HG03460 (cell line): Measurements from ENCODE around the gene DUSP14.
"Not testable (repeated sequence)": the region's sequence is repeated elsewhere in the genome, so short reads cannot be mapped to it uniquely, and the experiment has no call there.

ENCODE experiments used
- ATAC-seq: cut with Tn5 transposase; IDR thresholded peaks from one replicate; pipeline ENCODE4 v1.9.1; 2021; ENCODE audit not compliant: unreplicated experiment

The DUSP14 gene

DNA sequence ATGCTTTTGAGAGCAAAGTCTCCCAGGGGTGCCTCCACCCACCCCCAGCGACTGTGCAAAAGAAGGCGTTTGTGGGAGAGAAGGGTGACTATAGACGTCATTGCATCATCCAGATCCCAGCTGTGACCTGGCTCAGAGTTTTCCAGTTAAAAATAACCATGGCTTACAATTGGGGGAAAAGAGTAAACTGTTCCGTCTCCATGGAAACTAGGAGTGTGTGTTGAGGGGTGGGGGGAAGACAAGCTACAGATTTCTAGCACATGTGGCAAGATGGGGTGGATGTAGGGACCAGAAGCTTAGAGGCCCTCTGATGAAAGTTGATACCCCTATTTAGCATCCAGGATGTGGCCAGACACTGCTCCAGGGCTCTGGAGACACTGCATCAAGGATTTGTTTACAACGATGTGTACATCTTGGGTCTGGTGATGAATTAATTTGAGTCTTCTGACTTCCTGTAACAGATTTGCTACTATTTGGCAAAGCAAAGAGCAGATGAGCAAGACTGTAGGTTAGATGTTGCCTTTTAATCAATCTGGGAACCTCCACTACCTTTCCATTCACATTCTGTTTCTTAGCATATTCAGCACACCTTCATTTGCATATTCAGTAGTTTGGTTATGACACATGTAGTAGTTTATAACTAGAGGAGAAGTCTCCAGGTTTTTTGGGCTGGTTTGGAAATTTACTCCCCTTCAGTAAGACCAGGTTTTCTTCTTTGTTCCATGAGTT lies 6.2 kb upstream of the DUSP14 start:
- no peak for ATAC-seq

DNA sequence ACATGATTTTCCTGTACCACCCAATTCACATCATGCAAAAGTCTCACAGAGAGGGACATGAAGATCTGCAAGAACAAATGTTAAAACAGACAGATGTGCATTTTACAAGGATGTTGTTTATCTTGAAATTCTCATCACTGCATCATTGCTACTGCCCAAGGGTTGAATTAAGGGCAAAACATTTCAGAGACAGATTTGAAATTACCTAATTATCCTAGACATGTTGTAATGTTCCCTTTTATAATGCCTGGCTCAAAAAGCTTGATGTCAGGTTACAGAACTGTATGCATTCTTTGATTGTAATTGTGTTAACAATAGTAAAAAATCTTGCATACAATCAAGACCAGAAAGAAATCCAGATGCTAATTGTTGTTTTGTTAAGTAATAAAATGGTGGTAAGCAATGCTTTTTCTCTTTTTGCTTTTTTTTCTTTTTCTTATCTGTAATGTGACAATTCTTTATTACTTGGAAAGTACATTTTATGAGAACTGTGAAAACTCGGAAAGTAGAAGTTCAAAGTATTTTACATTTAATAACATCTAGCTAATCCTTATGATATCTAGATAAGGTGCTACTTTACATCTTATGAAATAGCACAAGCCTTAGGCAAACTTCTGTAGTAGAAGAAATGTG lies 3.6 kb upstream of the DUSP14 start:
- no peak for ATAC-seq

DNA sequence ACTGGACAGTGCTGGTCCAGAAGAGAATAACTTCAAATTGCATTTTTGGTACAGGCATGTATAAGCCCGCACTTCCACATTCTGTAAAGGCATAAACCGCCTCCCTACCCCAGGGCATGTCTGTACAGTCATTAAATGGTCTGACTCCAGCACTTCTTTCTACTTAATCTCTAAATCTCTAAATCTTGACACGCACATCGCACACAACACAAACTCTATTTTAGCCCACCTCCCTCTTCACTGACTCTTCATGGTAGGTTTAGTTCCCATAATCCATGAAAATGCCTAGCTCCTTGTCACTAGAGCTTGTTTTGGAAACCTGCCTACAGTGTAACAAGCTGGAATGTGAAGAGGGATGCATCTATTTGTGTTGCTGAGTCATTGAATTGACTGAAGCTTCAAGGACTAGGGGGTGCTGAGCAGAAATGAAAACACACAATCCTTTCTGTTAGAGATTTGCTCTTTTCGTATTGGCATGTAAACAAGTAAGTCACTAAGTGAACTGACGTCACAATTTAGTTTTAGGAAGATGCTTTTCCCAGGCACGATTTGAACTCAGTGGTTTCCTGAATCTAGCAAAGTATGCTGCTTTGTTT lies 1.6 kb upstream of the DUSP14 start:
- ATAC-seq: no peak

DNA sequence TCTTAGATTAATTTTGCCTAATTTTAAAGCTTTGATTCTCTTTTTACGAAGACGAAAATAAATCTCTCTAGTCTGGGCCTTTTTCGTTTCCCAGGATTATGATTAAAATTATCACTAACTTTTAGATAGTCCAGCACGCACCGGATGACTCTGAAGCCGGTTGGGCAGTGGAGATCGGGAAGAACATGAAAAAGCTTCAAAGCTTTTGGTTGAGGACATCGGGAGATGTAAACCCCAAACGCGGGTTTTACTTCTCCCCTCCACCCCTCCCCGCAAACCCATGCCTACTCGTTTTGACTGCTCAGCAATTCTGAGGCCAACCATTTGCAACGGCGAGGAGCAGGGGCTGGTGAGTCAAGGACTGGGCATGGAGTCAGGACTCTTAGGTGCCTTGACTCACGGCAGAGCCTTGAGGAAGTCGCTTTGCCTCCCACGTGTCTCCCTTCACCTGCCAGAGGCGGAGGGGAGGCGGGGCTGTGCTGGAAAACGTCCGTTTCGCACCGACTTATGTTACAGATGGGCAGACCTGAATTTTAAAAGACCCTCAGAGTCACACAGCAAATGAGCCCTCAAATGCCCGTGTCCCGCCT lies 989 bp upstream of the DUSP14 start:
- peak; percentile 30 for ATAC-seq

DNA sequence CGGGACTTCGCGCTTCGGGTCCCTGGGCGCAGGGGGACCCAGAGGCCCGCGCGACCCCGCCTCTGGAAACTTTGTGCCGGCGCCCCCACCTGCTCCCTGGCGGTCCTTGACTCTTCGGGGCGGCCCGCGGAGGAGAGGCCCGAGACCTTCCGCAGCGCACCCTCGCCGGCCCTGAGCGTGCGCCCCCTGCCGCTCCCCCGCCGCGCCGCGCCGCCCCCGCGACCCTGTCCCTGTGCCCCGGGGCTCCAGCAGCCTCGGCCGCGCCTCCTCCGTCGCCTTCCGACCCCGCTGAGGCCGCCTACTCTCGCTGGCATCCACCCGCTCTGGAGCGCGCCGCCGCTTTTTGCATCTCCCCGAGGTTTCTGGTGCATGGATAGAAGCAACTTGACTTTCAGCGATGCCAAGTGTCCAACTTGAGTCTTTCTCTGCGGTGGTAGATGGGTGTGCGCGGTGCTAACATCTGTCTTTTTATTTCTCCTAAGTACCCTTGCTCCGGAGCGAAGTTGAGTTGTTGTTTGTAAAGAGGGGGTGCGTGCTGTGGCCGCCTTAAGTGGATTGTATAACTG lies 414 bp downstream of the DUSP14 start:
- ATAC-seq: peak; percentile 44

DNA sequence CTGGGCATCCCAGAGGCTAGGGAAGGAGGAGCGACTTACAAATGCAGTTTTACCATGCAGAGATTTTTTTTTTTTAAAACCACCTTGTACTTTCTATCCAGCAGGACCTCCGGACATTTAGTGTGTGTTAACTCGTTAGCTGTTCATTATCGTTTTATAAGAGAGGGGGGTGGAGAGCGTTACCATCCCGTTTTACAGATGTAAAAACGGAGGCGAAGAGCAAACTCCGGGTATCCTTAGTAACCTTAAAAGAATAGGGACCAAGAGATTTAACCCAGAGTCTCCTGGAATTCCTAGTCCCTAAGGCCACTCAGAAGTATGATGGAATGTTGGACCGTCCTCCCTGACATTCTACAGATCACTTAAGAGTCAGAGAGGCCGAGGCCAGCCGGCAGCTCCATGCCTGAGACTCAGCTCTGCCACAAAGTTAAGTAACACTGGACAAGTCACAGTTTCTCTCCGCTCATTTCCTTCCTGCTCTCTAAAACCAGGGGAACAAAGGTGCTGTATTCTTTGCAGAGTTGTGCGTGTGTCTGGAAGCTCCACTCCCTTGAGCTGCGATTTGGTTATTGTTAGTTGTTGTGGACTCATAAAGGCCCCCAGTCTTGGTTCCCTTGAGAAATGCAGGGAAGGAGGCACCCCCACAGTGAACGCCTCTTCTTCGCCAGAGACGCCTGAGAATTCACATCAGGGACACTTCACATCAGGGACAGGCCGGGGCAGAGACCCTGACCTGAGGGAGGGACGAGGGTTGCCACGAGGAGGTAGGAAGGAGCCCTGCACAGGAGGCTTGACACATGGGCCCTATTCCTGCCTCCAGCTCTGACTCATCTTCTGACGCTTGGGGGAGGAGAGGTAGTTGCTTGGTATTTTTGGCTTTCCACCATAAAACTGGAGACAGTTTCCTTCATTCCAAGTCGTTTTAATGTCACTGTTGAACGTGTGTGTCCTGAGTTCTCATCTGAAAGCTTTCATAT lies 1.2 kb downstream of the DUSP14 start:
- ATAC-seq: no peak

DNA sequence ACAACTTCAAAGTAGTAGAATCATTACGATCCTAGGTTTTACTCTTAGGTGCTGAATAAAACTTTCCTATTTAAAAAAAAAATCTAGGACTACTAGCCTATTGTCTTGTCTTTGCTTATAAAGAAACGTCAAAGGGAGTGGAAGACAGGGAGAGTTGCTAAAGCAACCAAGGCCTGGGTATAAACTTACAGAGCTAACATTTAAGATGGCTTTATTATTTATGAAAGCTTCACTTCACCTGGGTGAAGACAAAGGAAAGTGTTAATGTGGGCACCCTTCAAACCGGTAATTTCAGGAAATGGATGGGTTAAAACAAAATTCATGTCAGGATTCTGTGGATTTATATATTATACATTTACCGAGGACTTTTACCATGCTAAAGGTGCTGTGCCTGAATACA lies 2.5 kb downstream of the DUSP14 start:
- no peak for ATAC-seq

DNA sequence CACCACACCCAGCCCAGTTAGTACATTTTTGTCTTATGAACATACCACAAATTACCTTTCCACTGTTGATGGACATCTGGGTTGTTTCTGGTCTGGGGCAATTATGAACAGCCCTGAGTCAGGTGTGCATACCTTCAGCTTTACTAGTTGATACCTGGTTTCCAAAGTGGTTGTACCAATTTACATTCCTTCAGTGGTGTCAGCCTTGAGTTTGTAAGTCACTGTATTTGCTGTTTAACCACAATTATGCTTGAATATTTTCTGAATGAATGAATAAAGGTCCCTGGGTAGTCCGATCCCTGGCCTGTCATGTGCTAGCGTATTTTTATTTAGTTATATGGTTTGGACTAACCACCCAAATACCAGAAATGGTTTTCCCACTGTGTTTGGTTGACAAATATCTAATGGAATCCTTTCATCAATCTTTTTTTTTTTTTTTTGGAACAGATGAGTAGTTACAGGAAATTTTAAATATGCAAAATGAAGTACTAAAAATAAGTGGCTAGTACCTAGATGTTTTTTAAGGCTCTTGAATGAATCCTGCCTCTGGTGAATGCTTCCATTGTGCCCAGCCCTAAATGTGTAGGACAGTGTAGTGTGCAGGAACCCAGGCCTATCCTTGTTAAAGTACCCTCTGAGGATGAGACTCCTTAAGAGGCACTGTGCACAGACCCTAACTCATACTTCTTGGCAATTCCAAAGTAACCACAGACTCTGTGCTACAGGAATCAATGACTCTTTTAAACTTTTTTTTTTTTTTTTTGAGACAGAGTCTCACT lies 3.7 kb downstream of the DUSP14 start:
- ATAC-seq: no peak

DNA sequence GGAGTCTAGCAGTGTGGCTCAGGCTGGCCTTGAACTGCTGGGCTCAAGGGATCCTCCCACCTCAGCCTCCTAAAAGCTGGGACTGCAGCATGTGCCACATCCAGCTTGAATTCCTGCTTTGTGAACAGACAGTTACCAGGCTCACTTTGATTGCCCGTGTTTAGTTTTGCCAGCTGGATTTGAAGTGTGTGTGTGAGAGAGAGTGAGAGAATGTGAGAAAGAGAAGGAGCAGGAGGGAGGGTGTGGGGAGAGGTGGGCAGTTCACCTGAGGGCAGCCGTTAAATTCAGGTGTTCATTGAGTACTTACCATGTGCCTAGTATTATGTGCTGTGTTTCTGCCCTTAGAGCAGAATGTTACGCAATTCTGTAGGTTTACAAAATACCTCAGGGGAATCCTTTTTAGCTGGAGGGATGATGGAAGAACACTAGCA lies 4.7 kb downstream of the DUSP14 start:
- no peak for ATAC-seq

DNA sequence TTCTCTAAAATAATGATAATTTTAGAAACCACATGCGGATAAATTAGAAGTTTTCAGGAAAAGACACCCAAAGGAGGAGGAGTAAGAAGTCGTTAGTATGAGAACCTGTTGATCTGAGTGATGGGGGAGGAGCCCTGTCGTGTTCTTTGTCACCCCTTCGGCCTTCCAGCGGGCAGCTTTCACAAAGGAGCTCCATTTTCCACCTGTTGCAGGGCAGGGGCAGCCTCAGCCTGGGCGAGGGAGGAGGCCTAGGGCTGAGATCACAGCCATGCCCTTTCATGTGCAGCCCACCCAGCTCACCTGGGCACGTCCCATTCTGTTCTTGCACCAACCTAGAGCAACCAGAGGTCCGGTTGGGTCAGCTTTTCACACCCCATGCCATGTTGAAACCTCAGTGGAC lies 5.3 kb downstream of the DUSP14 start:
- ATAC-seq: no peak

DNA sequence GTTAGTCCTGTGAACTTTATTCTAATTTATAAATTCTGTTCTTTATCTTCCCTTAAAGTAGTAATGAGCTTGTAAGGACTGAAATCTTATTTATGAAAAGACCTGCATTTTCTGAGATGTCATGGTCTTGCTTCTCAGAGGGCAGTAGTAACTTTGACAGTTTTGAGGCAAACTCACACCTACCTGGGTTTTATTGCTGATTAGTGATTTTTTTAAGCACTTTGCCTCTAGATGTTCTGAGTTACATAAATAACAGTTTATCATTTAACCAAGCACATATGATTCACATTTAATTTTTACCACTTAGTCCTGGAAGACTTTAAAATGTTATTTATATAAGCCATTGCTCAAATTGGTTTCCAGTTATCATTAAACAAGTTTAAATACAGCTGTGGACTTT lies 10.7 kb downstream of the DUSP14 start:
- ATAC-seq: no peak

DNA sequence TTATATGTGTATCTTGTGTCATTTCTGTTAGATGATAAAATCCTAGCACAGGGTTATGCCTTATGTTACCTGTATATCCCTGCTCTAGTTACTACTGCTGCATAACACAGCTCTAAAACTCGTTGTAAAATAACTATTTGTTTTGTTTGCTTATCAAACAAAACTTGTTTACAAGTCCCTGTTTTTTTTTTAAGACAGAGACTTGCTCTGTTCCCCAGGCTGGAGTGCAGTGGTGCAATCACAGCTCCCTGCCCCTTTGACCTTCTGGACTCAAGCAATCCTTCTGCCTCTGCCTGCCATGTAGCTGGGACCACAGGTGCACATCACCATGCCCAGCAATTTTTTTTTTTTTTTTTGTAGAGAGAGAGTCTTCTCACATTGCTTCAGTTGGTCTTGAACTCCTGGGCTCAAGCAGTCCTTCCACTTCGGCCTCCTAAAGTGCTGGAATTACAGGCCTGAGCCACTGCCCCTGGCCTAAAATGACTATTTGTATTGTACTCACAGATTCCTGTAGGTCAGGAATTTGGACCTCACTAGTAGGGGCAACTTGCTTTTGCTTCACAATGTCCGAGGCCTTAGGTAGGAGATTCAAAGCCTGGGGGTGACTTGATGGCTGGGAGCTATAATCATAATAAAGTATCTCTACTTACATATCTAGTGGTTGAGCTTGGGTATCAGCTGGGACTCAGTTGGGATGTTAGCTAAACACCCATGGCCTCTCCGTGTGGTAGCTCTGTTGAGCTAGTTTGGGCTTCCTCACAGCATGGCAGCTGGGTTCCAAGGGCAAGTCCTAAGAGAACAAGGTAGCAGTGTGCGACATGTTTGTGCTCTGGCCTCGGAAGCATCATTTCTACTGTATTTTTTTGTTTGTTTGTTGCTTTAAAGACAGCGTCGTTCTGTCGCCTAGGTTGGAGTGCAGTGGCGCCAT lies 12.6 kb downstream of the DUSP14 start:
- ATAC-seq: no peak

DNA sequence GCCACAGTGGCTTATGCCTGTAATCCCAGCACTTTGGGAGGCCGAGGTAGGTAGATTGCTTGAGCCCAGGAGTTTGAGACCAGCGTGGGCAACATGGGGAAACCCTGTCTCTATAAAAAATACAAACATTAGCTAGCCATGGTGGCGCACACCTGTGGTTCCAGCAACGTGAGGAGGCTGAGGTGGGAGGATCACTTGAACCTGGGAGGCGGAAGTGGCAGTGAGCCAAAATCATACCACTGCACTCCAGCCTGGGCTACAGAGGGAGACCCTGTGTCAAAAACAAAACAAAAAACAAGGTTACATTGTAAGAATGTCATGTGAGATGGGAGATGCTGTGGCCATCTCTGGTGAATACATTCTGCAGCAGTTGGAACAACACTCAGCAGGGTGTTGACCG lies 13.5 kb downstream of the DUSP14 start:
- no peak for ATAC-seq

DNA sequence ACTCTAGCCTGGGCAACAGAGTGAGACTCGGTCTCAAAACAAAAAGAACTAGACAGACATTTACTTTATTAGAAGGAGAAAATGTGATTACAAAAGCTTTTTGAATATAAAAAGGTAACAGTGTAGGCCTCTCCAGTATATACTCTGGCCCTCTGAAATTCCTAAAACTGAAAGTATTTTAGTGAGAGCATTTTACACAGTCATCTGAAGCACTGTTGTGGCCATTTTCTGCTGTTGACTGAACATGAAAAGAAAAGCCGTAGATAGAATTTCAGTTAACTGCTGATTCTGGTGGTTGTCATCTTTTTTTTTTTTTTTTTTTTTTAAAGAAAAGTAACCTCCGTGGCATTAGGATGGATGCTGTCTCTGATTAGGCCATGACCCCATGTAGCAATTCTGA lies 15.6 kb downstream of the DUSP14 start:
- no peak for ATAC-seq

DNA sequence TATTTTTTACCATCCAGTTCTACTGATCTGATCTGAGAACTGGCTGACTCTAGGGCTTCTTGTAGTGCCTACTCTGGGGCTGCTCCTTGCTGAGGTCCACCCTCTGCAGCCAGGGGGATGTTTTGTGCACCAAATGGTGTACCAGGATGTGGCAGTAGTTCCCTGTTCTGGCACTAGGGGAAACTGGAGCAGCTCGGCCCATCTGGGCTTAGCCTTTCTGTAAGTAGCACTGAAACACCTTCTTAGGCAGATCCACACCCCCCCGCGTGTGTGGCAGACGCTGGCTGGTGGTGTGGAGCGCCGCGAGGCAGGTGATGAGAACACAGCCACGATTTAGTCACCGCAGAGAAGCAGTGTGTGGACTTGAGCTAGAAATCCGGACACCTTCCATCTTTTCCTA lies 17.0 kb downstream of the DUSP14 start:
- ATAC-seq: no peak

DNA sequence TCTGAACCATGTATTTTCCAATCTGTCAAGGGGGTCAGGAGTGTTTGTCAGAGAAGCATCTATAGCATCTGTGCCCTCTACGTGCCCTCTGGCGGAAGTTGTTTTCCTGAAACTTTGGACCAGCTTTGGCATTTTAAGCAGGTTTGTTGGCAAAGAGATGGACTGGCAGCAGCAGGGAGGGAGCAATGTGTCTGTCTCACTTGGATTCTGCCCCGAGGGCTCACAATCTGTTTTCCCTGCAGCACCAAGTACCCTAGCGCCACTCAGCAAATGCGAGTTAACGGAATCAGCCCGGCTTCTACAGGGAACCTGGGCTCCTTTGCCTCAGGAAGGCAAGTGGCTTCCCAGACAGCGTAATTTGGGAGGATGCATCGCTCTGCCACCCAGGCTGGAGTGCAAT lies 17.4 kb downstream of the DUSP14 start:
- no peak for ATAC-seq

DNA sequence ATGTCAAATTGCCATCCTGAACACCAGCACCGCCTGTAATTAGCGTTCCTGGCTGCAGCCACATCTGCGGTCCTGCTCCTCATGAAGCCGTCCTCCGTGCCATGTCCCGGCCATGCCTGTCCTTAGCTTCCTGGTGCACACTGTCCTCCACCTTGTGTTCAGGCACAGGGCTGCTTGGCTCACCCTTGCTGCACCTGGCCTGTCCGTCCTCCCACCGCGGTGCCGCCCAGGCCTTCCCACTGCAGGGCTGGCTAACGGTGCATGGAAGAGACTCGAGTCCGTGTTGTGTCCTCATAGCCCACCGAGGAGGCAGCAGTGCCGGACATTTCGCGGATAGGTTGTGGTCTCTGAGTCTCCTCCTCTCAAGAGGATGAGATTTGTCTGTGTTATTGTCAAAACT lies 20.4 kb downstream of the DUSP14 start:
- ATAC-seq: no peak

DNA sequence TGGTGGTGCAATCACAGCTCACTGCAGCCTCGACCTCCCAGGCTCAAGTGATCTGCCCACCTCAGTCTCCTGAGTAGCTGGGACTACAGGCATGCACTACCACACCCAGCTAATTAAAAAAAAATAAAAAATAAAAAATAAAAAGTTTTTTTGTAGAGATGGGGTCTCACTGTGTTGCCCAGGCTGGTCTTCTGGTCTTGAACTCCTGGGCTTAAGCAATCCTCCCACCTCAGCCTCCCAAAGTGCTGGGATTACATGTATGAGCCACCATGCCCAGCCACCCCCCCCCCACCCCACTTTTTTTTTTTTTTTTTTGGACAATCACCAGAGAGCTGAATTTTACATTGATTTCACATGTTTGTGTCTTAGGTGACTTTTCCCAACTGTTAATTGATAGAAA lies 22.0 kb downstream of the DUSP14 start:
- ATAC-seq: not testable (repeated sequence)
